HG03520 (cell line): ENCODE measurements around the gene EGFR.

Experiments
- ATAC-seq: cut with Tn5 transposase; IDR thresholded peaks from one replicate; pipeline ENCODE4 v1.9.1; 2021; ENCODE audit warnings: mild to moderate bottlenecking, moderate library complexity; ENCODE audit not compliant: unreplicated experiment

EGFR gene

DNA sequence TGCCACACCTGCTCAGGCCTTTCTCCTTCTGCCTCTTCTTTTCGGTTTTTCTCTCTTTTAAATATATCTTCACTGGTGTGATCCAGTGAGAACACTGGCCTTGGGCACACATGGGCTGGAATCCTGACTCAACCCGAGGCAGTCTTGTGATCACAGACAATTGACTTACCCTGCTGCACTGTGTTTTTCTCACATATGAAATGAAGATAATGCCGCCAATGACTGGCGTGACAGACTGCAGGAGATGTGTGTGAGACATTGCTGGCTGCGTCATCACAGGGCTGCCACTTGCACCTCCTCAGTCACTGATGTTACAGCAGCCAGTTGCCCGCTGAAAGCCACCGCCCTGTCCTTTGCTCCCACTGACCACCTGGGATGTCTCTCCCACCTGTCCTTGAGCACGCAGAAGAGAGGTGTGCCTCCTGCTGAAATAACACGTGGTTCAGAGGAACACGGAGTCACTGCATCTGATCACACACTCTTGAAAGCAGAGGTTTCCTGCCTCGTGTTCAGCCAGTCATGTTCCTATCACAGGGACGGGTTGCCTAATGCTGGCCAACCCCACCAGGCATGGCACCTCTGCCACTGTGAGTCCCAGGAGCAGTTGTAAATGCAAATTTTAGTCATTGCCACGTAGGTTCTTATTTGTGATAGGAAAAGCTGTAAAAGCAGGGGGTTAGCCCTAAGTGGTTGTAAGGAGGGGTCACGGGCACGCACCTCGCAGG is 221.8 kb downstream of the EGFR start:
- no peak for ATAC-seq

DNA sequence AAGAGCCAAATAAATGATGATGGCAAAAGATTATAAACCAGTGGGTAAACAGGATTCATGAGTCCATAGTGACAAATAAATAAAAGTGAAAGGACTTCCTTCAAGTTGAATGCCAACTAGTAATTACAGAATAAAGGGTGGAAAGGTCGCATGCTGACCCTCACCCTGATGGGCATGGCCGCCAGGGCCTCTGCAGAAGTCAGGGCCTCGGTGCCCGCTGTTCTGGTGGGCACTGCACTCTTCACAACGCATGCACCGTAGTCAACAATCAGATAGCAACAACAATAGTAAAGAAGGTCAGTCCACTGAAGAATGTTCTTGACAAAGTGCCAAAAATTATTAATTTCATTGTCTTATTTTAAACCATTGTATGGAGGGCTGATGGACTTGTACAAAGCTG is 223.1 kb downstream of the EGFR start:
- ATAC-seq, result no peak

DNA sequence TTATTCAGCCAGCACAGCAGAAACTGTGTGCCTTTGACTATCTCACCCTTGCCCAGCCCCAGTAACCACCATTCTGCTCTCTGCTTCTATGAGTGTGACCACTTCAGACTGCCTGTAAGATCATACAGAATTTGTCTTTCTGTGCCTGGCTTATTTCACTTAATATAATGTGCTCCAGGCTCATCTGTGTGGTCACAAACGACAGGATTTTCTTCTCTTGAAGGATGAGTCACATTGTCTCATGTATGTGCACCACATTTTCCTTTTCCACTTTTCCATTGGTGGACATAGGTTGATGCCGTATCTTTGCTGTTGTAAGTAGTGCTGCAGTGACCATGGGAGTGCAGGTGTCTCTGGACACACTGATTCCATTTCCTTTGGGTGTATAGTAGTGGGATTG is 223.8 kb downstream of the EGFR start:
- no peak for ATAC-seq

DNA sequence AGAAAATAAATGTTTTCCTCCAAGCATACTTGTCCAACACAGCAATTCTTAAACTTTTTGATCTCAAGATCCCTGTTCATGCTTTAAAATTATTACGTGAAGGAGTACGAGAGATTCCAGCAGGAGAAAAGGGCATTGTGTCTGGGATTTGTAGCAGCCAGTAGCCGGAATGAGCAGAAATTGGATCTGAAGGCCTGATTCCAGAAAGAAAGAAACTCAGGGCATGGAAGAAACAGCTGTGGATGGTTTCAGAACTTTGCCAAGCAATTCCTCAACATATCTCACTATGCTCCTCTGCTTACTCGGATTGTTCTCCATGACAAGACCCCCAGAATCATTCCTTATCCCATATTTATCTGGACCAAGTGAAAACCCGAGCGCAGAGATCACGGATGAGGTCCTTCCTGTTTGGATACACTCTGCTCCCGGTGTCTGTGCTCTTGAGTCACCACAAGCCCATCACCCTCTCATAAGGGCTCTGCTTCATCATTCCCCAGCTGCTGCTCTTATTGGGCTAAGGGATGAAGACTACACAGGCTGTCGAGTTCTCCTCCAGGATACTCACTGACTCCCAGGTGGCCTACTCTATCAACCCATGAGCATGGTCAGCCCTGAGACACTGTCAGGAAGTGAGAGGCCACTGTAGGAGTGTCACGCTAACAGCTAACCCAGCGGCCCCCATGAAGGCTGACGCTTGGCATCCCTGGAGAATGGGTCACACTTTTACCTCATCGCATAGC is 225.4 kb downstream of the EGFR start:
- ATAC-seq, result no peak

DNA sequence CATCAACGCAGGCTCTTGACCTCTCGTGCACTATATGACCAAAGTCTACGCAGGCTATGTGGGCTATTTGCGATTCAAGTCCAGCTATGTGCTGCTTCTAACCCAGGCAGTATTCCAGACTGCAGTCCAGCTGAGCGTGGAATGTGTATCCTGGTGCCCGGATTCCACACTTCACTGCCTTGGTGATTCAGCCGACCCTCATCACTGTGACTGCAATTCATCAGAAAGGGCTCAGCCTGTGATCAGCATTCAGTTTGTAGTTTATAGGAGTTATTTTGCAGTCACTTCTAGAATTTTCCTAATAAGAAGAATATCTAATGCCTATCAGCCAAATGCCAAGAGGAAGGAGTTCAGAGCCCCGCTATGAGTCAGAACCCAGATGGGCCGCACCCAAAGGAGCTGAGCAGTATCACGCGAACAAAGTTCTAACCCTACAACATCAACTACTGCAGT is 226.5 kb downstream of the EGFR start:
- no peak for ATAC-seq

DNA sequence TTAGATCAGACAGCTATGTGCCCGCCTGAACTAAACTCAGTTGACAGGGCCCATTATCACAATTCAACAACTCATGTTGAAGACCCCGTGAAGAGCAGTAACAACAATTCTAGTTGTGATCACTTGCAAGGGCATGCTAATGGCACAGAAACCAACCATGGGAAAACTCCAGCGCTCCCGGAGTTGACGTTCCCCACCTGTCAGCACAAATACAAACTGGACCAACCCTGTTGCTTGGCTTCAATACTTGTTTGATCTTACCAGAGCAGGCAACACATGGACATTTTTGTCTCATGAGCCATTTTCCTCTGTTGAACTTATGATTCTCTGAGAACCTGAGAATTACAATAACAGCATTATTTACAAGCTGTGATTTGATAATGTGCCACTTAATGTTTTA is 227.4 kb downstream of the EGFR start:
- no peak for ATAC-seq

DNA sequence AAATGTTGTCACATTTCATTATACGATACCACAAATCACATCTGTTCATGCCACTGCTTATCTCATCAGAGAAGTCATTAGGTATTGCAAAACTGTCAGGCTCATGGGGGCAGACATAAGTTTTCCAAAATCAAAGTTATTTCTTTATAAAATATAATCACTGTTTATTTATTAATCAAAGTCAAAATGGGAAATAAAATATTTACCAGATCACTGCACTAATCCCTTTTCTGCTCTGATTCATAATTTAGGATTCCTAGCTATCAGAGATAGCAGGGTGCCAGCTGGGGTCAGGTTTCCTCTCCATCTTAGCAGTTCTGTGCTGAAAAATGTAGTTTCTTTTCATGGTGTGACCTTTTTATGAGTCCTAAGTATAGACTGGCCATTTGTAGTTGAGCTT is 228.6 kb downstream of the EGFR start:
- no peak for ATAC-seq

DNA sequence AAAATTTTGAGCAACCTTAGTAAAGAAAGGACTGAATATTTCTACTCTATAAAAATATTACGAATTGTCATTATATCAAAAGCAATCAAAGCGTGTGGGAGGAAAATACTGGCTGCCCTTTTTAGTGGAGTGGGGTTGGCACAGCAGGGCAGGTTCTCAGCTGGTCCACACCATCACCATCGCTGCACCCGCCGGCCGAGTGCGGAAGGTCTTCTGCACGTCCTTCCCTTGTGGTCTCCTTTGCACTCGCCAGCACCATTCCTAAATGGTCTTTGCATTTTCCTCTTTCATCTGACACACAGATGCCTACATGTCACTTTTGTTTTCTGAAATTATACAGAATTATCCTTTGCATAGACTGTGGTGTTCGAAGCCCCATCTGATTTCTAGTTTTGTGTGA is 229.7 kb downstream of the EGFR start:
- ATAC-seq, result no peak

DNA sequence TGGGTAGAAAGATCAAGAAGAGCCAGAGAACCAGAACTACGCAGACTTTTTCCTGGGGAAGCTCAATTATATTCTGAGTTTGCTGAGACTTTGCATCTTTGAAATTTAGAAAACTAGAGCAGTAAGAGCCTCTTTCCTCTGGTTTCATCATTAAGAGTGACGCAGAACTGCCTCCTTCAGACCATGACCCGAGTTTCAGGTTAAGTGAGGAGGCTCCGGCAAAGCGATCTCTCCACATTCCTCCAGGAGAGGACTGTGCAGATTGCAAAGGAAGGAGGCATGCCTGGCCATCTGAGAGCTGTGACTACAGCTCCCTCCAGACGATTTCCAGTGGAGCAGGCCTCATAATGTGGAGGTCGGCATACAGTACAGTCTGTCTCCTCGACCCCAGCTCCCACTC is 230.5 kb downstream of the EGFR start:
- no peak for ATAC-seq

DNA sequence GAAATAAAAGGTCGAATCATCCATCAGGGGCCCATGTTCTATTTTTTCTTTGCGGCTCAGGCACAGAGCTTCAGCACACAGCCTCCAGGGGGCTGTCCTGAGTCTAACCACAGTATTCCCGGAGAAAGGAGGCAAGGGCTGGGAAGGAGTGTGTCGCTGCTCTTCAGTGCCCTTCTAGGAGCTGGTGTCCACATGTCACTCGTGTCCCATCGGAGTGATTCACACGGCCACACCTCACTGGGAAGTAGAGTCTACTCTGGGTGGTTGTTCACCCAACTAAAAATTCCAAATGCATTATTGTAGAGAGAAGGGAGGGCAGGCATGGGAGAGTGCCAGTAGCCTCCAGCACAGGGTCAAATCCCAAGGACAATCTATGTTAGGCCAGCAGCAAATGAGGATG is 231.5 kb downstream of the EGFR start:
- ATAC-seq, result no peak

DNA sequence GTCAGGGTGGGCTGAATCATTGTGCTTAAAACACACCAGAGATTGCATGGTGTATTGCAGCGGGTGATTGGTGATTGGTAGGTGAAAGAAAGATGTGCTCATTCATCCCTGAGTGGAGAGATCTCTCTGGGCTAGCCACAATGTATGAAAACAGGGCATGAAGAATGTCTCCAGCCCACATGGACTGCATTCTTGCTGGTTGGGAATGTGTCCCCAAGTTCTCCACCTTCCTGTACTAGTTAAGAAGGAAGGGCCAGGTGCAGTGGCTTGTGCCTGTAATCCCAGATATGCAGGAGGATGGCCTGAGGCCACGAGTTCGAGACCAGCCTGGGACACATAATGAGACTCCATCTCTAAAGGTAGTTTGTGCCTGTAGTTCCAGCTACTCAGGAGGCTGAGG is 232.5 kb downstream of the EGFR start:
- ATAC-seq, result no peak

DNA sequence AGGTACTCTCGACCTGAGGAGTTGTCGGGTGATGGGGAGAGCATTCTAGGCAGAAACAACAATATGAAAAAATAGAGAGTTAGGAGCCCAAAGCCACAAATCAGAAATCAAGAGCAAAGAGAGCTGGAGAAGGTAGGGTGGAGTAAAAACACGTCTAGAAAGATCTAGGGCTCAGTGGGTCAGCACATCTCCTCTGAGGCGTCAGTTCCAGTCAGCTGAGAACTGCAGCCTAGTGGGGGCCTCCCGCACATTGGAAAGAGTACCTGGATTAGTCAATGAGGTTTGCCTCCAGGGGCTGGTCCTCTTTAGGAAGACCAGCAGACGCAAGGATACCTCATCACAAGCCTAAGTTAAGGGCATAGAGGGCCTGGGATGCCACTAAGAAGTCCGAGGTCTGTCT is 233.1 kb downstream of the EGFR start:
- ATAC-seq, result no peak

DNA sequence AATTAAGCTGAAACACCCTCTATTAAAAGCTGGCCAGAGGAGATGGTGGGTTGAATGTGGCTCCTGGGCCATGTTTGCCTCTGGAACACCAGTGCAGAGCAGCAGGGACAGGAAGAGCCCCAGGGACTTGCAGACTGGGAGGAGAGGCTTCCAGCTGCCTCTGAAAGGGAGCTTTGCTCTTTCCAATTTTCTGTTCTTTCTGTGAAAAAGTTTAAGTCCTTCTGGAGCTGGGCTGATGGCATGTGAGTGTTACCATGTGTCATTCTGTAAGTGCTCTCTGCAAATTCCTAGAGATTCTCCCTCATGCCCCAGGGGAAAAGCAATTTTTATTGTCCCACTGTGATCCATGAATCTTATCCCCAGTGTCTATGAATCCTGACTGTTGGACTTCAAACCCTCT is 233.6 kb downstream of the EGFR start:
- no peak for ATAC-seq

DNA sequence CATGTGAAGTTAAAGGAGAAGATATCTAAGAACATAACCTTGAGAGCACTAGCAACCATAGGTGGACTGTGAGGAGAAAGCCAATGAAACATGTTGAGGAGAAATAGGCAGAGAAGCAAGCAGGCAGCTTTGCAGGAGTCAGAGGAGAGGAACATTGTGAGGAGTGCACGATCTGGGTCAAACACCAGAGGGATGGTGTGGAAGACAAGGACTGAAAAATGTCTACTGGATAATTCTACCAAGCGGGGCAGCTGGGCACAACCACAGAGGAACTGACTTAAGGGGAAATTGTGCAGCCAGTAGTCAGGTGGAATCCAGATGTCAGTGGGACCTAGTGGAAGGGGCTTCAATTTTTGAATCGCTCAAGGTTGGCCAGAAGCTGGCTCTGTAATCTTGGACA is 234.4 kb downstream of the EGFR start:
- no peak for ATAC-seq

DNA sequence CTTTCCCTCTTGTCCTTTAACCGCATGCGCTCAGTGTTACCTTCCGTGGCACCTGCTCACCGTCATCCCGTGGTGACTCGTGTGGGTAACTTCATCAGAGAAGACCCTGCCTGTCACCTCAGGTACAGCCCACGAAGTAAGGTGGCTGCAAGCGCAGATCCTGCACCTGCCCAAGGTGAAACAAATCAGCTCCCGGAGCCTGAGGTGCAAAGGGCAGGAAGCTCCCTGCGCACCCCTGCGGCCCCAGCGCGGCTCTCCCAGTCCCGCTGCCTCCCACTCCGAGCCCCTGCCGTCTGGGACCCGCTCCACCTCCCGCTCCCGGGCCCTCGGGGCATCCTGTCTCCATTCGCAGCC is 235.4 kb downstream of the EGFR start:
- no peak for ATAC-seq

DNA sequence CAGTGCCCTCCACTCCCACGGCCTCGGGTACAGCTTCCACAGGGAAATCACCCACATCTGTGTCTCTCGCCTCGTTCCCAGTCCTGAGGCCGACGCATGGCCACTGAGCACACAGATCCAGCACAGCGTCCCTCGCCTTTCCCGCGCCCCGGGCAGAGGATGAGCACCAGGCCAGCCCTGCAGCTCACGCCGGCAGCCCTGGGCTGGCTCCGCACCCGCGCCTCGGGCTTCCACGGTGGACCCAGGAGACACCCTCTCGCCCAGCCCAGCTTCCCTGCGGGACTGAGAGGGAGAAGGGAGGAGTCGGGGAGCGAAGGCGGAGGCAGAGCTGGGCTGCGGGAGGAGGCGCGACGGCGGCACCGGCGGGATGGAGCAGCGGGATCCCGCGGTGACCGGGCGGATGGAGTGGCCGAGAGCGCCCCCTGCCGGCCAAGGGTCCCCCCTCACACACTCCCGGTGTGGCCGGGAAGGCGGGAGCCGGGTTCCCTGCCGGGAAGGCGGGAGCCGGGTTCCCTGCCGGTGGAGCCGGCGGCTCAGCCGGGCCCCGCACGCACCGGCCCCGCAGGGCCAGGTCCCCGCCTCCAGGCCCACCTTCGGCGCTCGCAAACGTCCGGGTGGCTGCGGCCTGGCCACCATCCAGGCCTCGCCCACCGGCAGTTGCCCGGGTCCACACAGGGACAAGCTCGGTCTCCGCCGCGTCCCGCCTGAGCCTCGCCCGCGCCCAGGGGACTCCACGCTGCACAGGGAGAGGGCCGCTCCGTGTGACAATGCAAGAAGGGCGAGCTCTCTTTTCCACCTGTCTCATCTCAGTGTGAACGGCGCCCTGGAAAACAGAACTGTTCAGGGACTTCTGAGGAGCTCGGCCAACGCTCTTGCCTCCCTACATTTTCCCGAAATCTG is 236.0 kb downstream of the EGFR start:
- peak; percentile 70 for ATAC-seq

DNA sequence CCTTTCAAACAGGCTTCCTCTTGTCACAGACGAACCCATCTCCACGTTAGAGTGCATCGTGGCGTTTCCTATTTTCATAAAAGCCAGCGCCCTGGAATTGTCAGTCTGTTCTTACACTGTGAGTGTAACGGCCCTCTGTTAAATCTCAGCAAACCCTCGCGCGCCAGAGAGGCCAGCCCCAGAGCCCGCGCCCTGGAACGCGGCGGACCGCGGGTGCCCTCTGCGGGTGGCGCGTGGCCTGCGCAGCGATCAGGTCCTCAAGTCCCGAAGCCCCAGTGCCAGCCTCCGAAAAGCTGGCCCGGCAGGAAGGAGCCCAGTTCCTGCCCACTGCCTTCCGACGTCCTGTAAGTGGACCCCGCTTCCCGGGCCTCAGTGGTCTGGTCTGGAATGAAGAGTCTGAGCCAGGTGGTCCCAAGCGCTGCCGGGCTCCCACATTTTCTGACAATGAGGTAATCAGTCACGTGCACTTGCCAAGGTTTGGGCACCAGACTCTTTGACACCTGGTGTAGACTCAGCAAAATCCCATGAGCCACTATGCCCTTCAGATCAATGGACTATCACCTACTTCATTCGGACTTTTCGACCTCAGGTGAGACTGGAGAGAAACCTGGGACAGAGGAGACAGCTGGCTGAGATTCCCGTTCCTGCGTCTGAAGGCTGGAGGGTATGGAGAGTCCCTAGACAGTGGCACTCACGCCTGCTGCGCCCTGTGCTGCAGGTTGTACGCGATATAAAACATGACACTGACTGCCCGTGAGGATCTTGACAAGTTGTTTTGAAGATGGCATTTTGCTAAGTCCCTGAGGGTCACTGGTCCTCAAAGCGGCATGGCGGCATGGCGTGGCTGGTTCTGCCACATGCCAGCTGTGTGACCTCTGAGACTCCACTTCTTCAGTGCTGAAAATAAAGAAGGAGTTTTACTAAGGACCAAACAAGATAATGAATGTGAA is 237.0 kb downstream of the EGFR start:
- ATAC-seq, result peak; percentile 84

DNA sequence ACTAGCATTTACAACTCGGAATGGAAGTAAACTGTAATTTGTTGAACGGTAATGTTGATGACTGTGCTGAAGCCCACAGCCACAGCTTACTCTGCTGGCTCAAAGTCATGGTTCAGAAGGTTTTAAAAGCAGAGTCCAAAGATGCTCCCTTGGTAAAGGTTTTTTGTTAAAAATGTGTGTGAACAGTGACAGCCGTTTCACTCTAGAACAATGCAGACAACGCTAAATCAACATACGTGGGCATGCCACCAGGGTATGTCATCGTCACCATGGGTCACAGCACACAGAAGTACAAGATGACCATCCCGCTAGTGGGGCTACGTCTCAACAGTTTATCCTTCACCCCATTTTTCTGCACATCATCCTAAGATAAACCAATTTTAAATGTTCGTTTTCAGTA is 239.8 kb downstream of the EGFR start:
- no peak for ATAC-seq

DNA sequence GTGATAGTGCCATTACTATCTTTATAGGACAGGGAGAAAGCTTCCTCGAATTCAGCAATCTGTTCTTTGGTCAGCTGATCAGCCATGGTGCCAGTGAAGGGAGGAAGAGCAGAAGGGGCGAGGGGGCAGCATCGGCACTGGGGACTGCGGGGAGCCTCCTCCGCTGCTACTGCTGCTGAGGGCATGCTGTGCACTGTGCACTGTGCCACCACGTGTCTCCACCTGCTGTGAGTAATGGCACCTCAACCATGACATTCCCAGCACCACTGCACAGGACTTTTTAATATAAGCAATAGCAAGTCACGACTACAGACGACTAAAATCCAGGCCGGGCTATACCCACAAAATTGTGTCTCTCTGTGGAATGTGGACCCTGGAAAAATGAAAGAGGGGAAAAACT is 241.4 kb downstream of the EGFR start:
- ATAC-seq, result no peak

DNA sequence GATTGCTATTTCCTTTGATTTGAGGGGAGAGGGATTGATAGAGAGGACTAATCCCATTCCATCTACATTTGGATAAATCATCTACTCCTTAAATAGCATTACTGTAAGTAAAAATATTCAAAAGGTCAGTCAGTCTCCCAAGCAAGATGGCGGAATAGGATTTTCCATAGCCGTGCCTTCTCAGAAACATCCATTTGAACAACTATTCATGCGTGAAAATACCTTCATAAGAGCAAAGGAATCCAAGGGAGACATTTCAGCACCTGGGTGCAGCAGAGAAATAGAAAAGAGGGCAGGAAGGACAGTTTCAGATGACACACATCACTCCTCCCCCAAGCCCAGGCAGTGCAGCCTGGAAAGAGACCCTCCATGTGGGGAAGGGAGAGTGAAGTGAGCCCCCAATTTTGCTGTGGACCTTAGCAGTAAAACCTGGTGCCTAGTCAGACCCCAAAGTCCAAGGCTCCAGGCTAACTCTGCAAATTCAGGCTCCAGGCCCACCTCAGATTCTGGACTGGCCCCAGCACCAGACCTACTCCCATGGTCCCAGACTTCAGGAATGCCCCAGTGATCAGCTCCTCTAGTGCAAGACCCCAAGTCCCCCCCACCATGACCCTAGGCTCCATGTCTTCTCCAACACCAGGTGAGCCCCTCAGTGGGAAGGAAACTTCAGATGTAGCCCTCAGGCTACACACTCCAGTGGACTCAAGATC is 242.0 kb downstream of the EGFR start:
- ATAC-seq, result no peak
